Mammary epithelial cell (primary cell): Measurements from ENCODE around the gene RANBP2.
"Not testable (repeated sequence)": the region's sequence is repeated elsewhere in the genome, so short reads cannot be mapped to it uniquely, and the experiment has no call there.

ENCODE experiments used
- CTCF ChIP-seq, 2 donors: IDR thresholded peaks in 1 of 2; conservative IDR thresholded peaks in 1 of 2; 2 replicates each; pipeline ENCODE4 v1.5.1; 2011 to 2012; ENCODE audit warnings: inconsistent platforms in 2 of 2, low read length in 2 of 2, mild to moderate bottlenecking in 2 of 2, control low read depth in 1 of 2, low read depth in 1 of 2; ENCODE audit not compliant: insufficient read depth in 1 of 2; ENCODE audit errors: extremely low read depth in 1 of 2
- EZH2 ChIP-seq: IDR thresholded peaks from 2 replicates; pipeline ENCODE4 v1.6.1; 2012; ENCODE audit warnings: low read length, inconsistent platforms, borderline replicate concordance

GRCh38 chr2:108678198-108678651 is 41.1 kb upstream of the RANBP2 start:
- TF ChIP-seq CTCF (conservative IDR thresholded peaks at IDR 0.05 in 1 of 2, IDR thresholded peaks at IDR 0.05 in 1 of 2; ENCODE audit: extremely low read depth in 1 of 2, insufficient read depth in 1 of 2, low read depth in 1 of 2, low read length in 2 of 2); EZH2: not testable (repeated sequence)
